Astrocyte (in vitro differentiated cells and primary cell): ENCODE results near the gene ZNF181. TPM values are rescaled to one million over a fixed set of nuclear protein-coding genes. Genes with fewer than 3 reads are reported as not detected.

ENCODE experiments used
- DNase-seq: peaks from one replicate; pipeline ENCODE4 v3.0.0-alpha.2; 2010; ENCODE audit warnings: low read depth
- FAIRE-seq: peaks from 2 replicates; lab custom pipeline; 2011; peaks lifted over from hg19 to GRCh38; lab: Jason Lieb, UNC
- H2AFZ ChIP-seq: 2 replicates; pipeline ENCODE4 v1.6.0; 2012; ENCODE audit warnings: low read depth, low read length, inconsistent platforms
- H3K27ac ChIP-seq: 2 replicates; pipeline ENCODE4 v1.5.1; 2011; ENCODE audit warnings: low read depth, low read length, inconsistent platforms
- H3K27me3 ChIP-seq: 2 replicates; pipeline ENCODE4 v1.6.0; 2011; ENCODE audit warnings: low read length, inconsistent platforms; ENCODE audit not compliant: insufficient read depth
- H3K36me3 ChIP-seq: 2 replicates; pipeline ENCODE4 v1.5.1; 2011; ENCODE audit warnings: low read length, inconsistent platforms; ENCODE audit not compliant: insufficient read depth
- H3K4me1 ChIP-seq: 2 replicates; pipeline ENCODE4 v1.5.1; 2011; ENCODE audit warnings: low read length, inconsistent platforms; ENCODE audit not compliant: insufficient read depth
- H3K4me2 ChIP-seq: 2 replicates; pipeline ENCODE4 v1.6.0; 2012; ENCODE audit warnings: low read length, inconsistent platforms
- H3K4me3 ChIP-seq: 2 replicates; pipeline ENCODE4 v1.5.1; 2011; ENCODE audit warnings: low read depth, mild to moderate bottlenecking, low read length, inconsistent platforms; ENCODE audit not compliant: insufficient read depth
- H3K79me2 ChIP-seq: 2 replicates; pipeline ENCODE4 v1.6.0; 2012; ENCODE audit warnings: mild to moderate bottlenecking, low read length, inconsistent platforms; ENCODE audit not compliant: insufficient read depth
- H3K9ac ChIP-seq: 2 replicates; pipeline ENCODE4 v1.6.0; 2012; ENCODE audit warnings: mild to moderate bottlenecking, low read length, inconsistent platforms
- H3K9me3 ChIP-seq: 2 replicates; pipeline ENCODE4 v1.5.1; 2012; ENCODE audit warnings: low read depth, mild to moderate bottlenecking, low read length, inconsistent platforms; ENCODE audit not compliant: insufficient read depth
- H4K20me1 ChIP-seq: 2 replicates; pipeline ENCODE4 v1.6.0; 2012; ENCODE audit warnings: low read length, inconsistent platforms; ENCODE audit not compliant: insufficient read depth
- H3K27ac Mint-ChIP-seq: one replicate; pipeline ENCODE4 v1.8.0; 2021; ENCODE audit warnings: mild to moderate bottlenecking, mixed read lengths; ENCODE audit not compliant: unreplicated experiment
- H3K27me3 Mint-ChIP-seq: one replicate; pipeline ENCODE4 v1.8.0; 2021; ENCODE audit warnings: low read depth, mixed read lengths; ENCODE audit not compliant: unreplicated experiment
- H3K36me3 Mint-ChIP-seq: one replicate; pipeline ENCODE4 v1.8.0; 2021; ENCODE audit warnings: low read depth, mixed read lengths; ENCODE audit not compliant: unreplicated experiment
- H3K4me1 Mint-ChIP-seq: one replicate; pipeline ENCODE4 v1.8.0; 2021; ENCODE audit warnings: low read depth, mixed read lengths; ENCODE audit not compliant: unreplicated experiment
- H3K4me3 Mint-ChIP-seq: one replicate; pipeline ENCODE4 v1.8.0; 2021; ENCODE audit warnings: mild to moderate bottlenecking, moderate library complexity, mixed read lengths; ENCODE audit not compliant: unreplicated experiment
- H3K9me3 Mint-ChIP-seq: one replicate; pipeline ENCODE4 v1.8.0; 2021; ENCODE audit warnings: mild to moderate bottlenecking, mixed read lengths; ENCODE audit not compliant: unreplicated experiment
- CTCF ChIP-seq: IDR thresholded peaks from 2 replicates; pipeline ENCODE4 v1.5.1; 2011; ENCODE audit warnings: low read depth, mild to moderate bottlenecking, inconsistent platforms, low read length, moderate library complexity; ENCODE audit not compliant: insufficient read depth
- EZH2 ChIP-seq: IDR thresholded peaks from 2 replicates; pipeline ENCODE4 v1.6.1; 2012; ENCODE audit warnings: mild to moderate bottlenecking, low read length, inconsistent platforms; ENCODE audit not compliant: insufficient read depth
- total RNA-seq: library from RNA; stranded (reverse); gene quantifications from 2 replicates; pipeline ENCODE4 v1.2.1, GENCODE V29; 2021

Gene ZNF181
- total RNA-seq, 1 donor from 2014 or later: 4.8 TPM

GRCh38 chr19:34687348-34687747, 46.7 kb upstream of the ZNF181 start:
- DNase-seq (no peak), FAIRE-seq (no peak)
- Mint-ChIP-seq H3K36me3 (peaks cover 35% of the 10 kb centered on the region), H3K27me3 (no peaks in the 10 kb centered on the region), H3K27ac (no peak overlapping the region), H3K4me3 (no peak overlapping the region), H3K4me1 (no peaks in the 10 kb centered on the region), H3K9me3 (peaks cover 33% of the 10 kb centered on the region)
- H2AFZ ChIP-seq: no peak overlapping the region
- no peaks in the 10 kb centered on the region for H4K20me1 ChIP-seq
- peaks cover 21% of the 10 kb centered on the region for H3K36me3 ChIP-seq
- H3K79me2 ChIP-seq: no peaks in the 10 kb centered on the region
- TF ChIP-seq CTCF (no peak), EZH2 (no peak)
- H3K27ac ChIP-seq: no peak overlapping the region
- no peaks in the 10 kb centered on the region for H3K27me3 ChIP-seq
- no peaks in the 10 kb centered on the region for H3K4me1 ChIP-seq
- H3K4me2 ChIP-seq: no peak overlapping the region
- no peak overlapping the region for H3K4me3 ChIP-seq
- peaks cover 33% of the 10 kb centered on the region for H3K9me3 ChIP-seq
- no peak overlapping the region for H3K9ac ChIP-seq

- Histone ChIP-seq H3K9ac (no peak overlapping the region), H3K4me3 (no peak overlapping the region), H3K4me1 (no peaks in the 10 kb centered on the region), H2AFZ (no peak overlapping the region), H3K9me3 (peaks cover 28% of the 10 kb centered on the region), H3K27me3 (no peaks in the 10 kb centered on the region), H3K79me2 (no peaks in the 10 kb centered on the region), H3K4me2 (no peak overlapping the region), H3K36me3 (peaks cover 8% of the 10 kb centered on the region), H3K27ac (no peak overlapping the region), H4K20me1 (no peaks in the 10 kb centered on the region)
- FAIRE-seq: no peak
- H3K4me3 Mint-ChIP-seq: no peak overlapping the region
- peaks cover 27% of the 10 kb centered on the region for H3K36me3 Mint-ChIP-seq
- H3K27me3 Mint-ChIP-seq: no peaks in the 10 kb centered on the region
- TF ChIP-seq CTCF: no peak
- no peak for TF ChIP-seq EZH2
- no peak for DNase-seq
- H3K27ac Mint-ChIP-seq: no peak overlapping the region
- peaks cover 27% of the 10 kb centered on the region for H3K9me3 Mint-ChIP-seq
- H3K4me1 Mint-ChIP-seq: no peaks in the 10 kb centered on the region
Measured at GRCh38 chr19:34688592-34688991, 45.5 kb upstream of the ZNF181 start.

GRCh38 chr19:34690372-34690771, 43.7 kb upstream of the ZNF181 start:
- H3K36me3 ChIP-seq: no peaks in the 10 kb centered on the region
- peaks cover 11% of the 10 kb centered on the region for H3K36me3 Mint-ChIP-seq
- no peak overlapping the region for H3K9ac ChIP-seq
- H3K4me1 ChIP-seq: no peaks in the 10 kb centered on the region
- H2AFZ ChIP-seq: no peak overlapping the region
- no peak overlapping the region for H3K4me3 ChIP-seq
- FAIRE-seq (no peak), DNase-seq (no peak)
- H3K27me3 Mint-ChIP-seq: no peaks in the 10 kb centered on the region
- H3K4me3 Mint-ChIP-seq: no peak overlapping the region
- no peaks in the 10 kb centered on the region for H3K79me2 ChIP-seq
- no peak overlapping the region for H3K27ac Mint-ChIP-seq
- H3K27ac ChIP-seq: no peak overlapping the region
- peaks cover 17% of the 10 kb centered on the region for H3K9me3 Mint-ChIP-seq
- no peaks in the 10 kb centered on the region for H3K27me3 ChIP-seq
- H3K4me1 Mint-ChIP-seq: no peaks in the 10 kb centered on the region
- TF ChIP-seq CTCF (no peak), EZH2 (no peak)
- no peak overlapping the region for H3K4me2 ChIP-seq
- peaks cover 17% of the 10 kb centered on the region for H3K9me3 ChIP-seq
- H4K20me1 ChIP-seq: no peaks in the 10 kb centered on the region
